PFSK-1 (cell line): ENCODE data around the gene SELENOW.

ENCODE experiments used
- POLR2AphosphoS5 ChIP-seq: IDR thresholded peaks from 2 replicates; pipeline ENCODE4 v1.6.1; 2012; ENCODE audit warnings: low read depth, mild to moderate bottlenecking, control low read depth, low read length, moderate library complexity
- REST ChIP-seq, 2 experiments: IDR thresholded peaks; 2 replicates each; pipeline versions ENCODE4 v1.6.1 to v1.8.0; 2011 to 2012; ENCODE audit warnings: low read depth in 2 of 2, low read length in 2 of 2, control low read depth in 1 of 2, inconsistent platforms in 1 of 2, mild to moderate bottlenecking in 1 of 2, moderate library complexity in 1 of 2; ENCODE audit not compliant: insufficient read depth in 1 of 2
- SIN3A ChIP-seq: IDR thresholded peaks from 2 replicates; pipeline ENCODE4 v1.6.1; 2012; ENCODE audit warnings: mild to moderate bottlenecking, low read length, moderate library complexity, borderline replicate concordance; ENCODE audit not compliant: insufficient read depth
- TAF1 ChIP-seq: IDR thresholded peaks from 2 replicates; pipeline ENCODE4 v1.6.1; 2012; ENCODE audit warnings: low read length, control low read depth, borderline replicate concordance; ENCODE audit not compliant: insufficient read depth

GRCh38 chr19:47754206-47755064, 24.1 kb upstream of the SELENOW start:
- TF ChIP-seq REST (IDR thresholded peaks at IDR 0.05; ENCODE audit: insufficient read depth in 1 of 2, low read depth in 2 of 2, low read length in 2 of 2) = no peak
- TF ChIP-seq POLR2AphosphoS5 = no peak
- no peak for TF ChIP-seq SIN3A
- no peak for TF ChIP-seq TAF1
